ENCODE data around the gene PRPF4. TPM values are rescaled to one million over a fixed set of nuclear protein-coding genes. Genes with fewer than 3 reads are reported as not detected.
A peak's percentile ranks its signal among the peaks of the same experiment; 100 is the strongest.

The PRPF4 gene
- polyA plus RNA-seq (2012; ENCODE audit: insufficient read length, low read depth) = 24.0 TPM

DNA sequence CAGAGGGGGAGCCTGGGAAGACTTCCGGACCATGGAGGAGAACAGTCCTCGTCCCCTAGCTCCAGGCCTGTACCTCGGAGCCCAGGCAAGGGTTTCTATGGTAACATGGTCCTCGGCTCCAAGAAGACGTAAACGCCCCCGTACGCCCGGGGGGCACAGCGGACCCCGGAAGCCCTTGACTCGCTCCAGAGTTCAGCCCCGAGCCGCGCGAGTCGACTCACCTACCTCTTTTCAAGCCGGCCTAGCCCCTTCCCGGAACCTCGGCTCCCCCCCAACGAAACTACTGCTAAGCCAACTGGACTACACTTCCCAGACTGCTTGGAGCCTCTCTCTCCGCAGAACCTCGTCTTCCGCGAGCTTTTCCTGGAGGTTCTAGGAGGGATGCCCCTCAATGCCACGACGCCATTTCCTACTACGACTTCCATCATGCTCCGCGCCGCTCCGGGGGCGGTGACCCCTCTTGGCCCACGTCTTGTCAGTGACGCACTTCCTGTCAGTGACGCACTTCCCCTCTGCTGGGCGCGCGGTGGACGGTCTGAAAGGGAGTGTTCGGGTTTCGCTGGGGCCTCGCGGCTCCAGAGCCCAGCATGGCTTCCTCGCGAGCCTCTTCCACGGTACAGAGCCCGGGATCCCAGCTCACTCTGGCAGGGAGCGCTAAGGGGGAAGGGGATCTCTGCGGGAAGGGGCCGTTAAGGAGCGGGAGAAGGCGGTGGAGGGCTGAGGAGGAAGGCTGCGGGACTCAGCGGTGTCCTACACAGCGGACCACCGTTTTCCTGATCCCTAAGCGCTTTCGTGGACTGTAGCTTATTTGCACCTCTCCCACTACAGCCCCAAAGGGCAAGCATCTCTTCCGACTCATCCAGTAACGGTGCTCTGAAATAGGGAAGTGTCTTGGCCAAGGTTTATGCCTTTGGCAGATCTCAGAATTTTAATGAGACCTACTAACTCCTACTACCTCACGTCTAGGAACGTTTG, at the start of gene PRPF4, which contains the start of gene CDC26:
TSS of gene PRPF4 (plus strand) at position 502 of the 975 bp plus-strand sequence. CDS start at position 588, 86 bp downstream.
TSS of gene CDC26 (minus strand) at position 416 of the 975 bp plus-strand sequence. CDS start 3,065 bp downstream, outside the sequence.
- TF ChIP-seq, protein P1, sequence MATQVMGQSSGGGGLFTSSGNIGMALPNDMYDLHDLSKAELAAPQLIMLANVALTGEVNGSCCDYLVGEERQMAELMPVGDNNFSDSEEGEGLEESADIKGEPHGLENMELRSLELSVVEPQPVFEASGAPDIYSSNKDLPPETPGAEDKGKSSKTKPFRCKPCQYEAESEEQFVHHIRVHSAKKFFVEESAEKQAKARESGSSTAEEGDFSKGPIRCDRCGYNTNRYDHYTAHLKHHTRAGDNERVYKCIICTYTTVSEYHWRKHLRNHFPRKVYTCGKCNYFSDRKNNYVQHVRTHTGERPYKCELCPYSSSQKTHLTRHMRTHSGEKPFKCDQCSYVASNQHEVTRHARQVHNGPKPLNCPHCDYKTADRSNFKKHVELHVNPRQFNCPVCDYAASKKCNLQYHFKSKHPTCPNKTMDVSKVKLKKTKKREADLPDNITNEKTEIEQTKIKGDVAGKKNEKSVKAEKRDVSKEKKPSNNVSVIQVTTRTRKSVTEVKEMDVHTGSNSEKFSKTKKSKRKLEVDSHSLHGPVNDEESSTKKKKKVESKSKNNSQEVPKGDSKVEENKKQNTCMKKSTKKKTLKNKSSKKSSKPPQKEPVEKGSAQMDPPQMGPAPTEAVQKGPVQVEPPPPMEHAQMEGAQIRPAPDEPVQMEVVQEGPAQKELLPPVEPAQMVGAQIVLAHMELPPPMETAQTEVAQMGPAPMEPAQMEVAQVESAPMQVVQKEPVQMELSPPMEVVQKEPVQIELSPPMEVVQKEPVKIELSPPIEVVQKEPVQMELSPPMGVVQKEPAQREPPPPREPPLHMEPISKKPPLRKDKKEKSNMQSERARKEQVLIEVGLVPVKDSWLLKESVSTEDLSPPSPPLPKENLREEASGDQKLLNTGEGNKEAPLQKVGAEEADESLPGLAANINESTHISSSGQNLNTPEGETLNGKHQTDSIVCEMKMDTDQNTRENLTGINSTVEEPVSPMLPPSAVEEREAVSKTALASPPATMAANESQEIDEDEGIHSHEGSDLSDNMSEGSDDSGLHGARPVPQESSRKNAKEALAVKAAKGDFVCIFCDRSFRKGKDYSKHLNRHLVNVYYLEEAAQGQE (IDR thresholded peaks at IDR 0.05; ENCODE audit: insufficient read depth in 1 of 2, low read depth in 2 of 2, low read length in 2 of 2) = 0 out of 4 replicates have a peak, but pooled peaks have one; percentile 28 to 55
- TF ChIP-seq FOXP2 (optimal IDR thresholded peaks at IDR 0.05; ENCODE audit: borderline replicate concordance, extremely low read depth, extremely low read length, insufficient read depth) (peak; percentile 76), TAF1 (IDR thresholded peaks at IDR 0.05; ENCODE audit: borderline replicate concordance, insufficient read depth, low read length) (peak; percentile 86), SIN3A (IDR thresholded peaks at IDR 0.05; ENCODE audit: borderline replicate concordance, insufficient read depth, low read length) (0 out of 2 replicates have a peak, but pooled peaks have one; percentile 69), POLR2AphosphoS5 (IDR thresholded peaks at IDR 0.05; ENCODE audit: low read depth, low read length) (peak; percentile 99)

DNA sequence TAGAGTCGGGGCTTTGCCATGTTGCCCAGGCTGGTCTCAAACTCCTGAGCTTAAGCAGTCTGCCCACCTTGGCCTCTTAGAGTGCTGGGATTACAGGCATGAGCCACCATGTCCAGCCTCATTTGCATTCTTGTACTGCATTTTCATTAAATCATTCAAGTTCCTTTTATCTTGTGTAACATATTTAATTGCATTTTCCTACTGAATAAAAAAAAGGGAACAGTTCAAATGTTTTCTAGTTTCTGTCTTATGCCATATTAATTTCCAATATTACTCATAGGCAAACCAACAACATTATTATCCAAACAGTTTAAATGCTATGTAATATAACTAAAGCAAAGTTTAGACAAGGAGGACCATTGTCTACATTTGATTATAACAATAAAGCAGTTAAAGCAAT, 48.0 kb upstream of the PRPF4 start:
- TF ChIP-seq SIN3A (IDR thresholded peaks at IDR 0.05; ENCODE audit: borderline replicate concordance, insufficient read depth, low read length) (no peak), FOXP2 (optimal IDR thresholded peaks at IDR 0.05; ENCODE audit: borderline replicate concordance, extremely low read depth, extremely low read length, insufficient read depth) (no peak), POLR2AphosphoS5 (IDR thresholded peaks at IDR 0.05; ENCODE audit: low read depth, low read length) (no peak), TAF1 (IDR thresholded peaks at IDR 0.05; ENCODE audit: borderline replicate concordance, insufficient read depth, low read length) (no peak)
- TF ChIP-seq, protein P1 (IDR thresholded peaks at IDR 0.05; ENCODE audit: insufficient read depth in 1 of 2, low read depth in 2 of 2, low read length in 2 of 2) = no peak

DNA sequence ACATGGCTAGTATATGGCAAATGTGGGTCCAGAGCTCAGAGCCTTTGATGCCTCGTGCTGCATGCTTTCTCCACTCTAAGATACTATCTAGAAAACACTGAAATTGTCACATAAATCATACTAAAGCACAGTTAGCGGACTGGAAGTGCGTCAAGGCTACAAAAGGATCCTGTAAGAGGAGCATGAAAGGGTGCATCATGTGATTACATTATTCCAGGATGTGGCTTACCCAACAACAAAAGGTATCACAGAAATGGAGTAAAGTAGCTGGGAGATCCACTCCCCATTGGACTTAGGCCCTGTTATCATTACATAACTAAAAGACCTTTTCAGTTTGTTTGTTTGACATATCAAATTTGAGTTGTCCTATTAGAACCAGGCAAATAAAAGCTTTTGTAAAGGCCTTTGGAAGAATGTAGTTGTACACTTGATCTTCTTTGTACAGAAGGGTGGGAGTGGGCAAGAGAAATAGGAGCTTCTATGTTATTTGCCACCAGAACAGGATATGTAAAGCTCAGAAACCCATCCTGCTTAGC, 47.3 kb upstream of the PRPF4 start:
- TF ChIP-seq FOXP2 (optimal IDR thresholded peaks at IDR 0.05; ENCODE audit: borderline replicate concordance, extremely low read depth, extremely low read length, insufficient read depth) = no peak
- TF ChIP-seq POLR2AphosphoS5 (IDR thresholded peaks at IDR 0.05; ENCODE audit: low read depth, low read length) = no peak
- TF ChIP-seq, protein P1 (IDR thresholded peaks at IDR 0.05; ENCODE audit: insufficient read depth in 1 of 2, low read depth in 2 of 2, low read length in 2 of 2) = no peak
- TF ChIP-seq SIN3A (IDR thresholded peaks at IDR 0.05; ENCODE audit: borderline replicate concordance, insufficient read depth, low read length) = no peak
- TF ChIP-seq TAF1 (IDR thresholded peaks at IDR 0.05; ENCODE audit: borderline replicate concordance, insufficient read depth, low read length) = no peak

DNA sequence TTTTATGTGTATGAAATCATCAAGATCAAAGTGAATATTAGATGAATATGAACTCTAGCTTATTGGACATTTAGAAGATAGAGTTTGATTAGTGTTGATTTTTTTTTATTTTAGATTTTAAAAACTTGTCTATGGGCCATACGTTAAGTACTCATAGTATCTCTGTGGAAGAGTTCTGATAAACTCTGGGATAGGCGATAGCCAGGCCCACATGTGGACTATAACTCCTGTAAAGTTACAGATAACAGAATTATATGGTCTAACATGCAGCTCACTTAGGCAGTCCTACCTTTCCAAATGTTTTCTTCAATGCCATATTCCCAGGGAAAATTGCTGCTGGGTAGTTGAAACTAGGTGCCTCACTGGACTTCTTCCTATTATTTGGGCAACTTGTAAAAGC, 43.8 kb upstream of the PRPF4 start:
- TF ChIP-seq POLR2AphosphoS5 (IDR thresholded peaks at IDR 0.05; ENCODE audit: low read depth, low read length) = no peak
- TF ChIP-seq SIN3A (IDR thresholded peaks at IDR 0.05; ENCODE audit: borderline replicate concordance, insufficient read depth, low read length) = no peak
- TF ChIP-seq, protein P1 (IDR thresholded peaks at IDR 0.05; ENCODE audit: insufficient read depth in 1 of 2, low read depth in 2 of 2, low read length in 2 of 2) = no peak
- no peak for TF ChIP-seq FOXP2 (optimal IDR thresholded peaks at IDR 0.05; ENCODE audit: borderline replicate concordance, extremely low read depth, extremely low read length, insufficient read depth)
- no peak for TF ChIP-seq TAF1 (IDR thresholded peaks at IDR 0.05; ENCODE audit: borderline replicate concordance, insufficient read depth, low read length)
